Stimulated activated CD4-positive, alpha-beta T cell treated with anti-CD3 and anti-CD28 coated beads, Interleukin-15, amount 100 ng/mL, for 24 hours (primary cell): Measurements from ENCODE around the gene CEP128.
A peak's percentile ranks its signal among the peaks of the same experiment; 100 is the strongest.
"Not testable (repeated sequence)": the region's sequence is repeated elsewhere in the genome, so short reads cannot be mapped to it uniquely, and the experiment has no call there.

Source experiments
- DNase-seq: peaks from one replicate; pipeline ENCODE4 v3.0.0-alpha.2; 2020

CEP128 gene

DNA sequence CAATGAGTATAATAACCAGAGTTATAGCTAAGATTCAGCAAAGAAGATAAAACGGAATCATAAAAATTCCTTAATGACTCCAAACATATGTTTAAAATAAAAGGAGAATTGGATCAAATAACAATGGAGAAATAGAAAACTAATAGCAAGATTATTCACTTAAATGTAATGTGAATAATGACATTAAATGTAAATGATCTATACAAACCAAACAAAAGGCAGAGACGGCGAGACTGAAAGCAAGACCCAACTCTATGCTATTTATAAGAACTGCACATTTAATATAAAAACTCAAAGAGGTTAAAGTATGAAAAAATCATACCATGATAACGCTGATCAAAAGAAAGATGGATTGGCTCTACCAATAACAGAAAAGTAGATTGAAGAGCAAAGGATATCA lies 10.0 kb upstream of the CEP128 start:
- DNase-seq: no peak

- DNase-seq: no peak
Observed at GRCh38 chr14:80948291-80948690, 6.8 kb upstream of the CEP128 start.

DNA sequence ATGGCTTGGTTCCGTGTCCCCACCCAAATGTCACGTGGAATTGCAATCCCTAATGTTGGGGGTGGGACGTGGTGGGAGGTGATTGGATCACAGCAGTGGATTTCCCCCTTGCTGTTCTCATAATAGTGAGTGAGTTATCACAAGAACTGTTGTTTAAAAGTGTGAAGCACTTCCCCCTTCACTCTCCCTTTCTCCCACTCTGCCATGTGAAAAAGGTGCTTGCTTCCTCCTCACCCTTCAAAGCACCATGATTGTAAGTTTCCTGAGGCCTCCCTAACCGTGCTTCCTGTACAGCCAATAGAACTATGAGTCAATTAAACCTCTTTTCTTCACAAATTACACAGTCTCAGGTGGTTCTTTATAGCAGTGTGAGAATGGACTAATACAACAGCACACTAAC lies 5.3 kb upstream of the CEP128 start:
- DNase-seq: peak; percentile 14

DNA sequence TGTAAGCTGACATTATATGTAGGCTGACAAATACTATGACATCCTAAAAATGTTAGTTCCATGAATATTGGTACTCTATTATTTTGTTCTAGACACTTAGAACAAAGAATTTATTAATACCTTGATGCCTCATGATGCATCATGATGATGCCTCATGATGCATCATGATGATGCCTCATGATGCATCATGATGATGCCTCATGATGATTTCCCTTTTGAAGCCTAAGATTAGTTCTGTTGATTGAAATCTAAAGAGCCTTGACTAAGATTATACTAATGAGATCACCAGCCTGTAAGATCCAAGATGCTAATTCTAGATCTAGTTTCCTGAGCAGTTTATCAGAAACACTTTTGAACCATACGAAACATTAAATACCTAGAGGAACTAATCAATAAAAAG lies 4.6 kb upstream of the CEP128 start:
- no peak for DNase-seq

DNA sequence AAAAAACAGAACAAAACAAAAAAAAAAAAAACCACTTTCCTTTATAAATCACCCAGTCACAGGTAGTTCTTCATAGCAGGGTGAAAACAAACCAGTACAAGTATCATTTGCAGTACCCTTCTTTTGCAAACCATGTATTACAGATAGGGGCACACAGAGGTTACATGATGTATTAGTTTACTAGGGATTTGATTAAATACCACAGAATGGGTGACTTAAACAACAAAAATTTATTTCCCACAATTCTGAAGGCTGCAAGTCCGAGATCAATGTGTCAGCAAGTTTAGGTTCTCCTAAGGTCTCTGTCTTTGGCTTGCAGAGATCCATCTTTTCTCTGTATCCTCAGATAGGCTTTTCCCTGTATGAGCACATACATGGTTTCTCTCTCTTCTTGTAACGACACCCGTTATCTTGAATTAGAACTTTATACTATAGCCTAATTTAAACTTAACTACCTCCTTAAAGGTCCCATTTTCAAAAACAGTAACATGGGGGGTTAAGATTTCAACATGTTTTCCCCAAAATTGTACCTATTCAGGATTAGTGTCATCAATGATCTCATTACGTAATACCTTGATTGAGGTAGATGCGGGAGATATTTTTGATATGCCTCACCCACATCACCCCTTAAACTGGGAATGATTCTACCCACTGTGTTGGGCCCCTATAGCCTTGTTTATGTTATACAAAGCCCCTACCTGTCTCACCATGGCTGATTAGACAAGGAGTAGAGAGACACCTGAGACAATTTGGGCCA lies 3.5 kb upstream of the CEP128 start:
- no peak for DNase-seq

- peak; percentile 7 for DNase-seq
Observed at GRCh38 chr14:80942191-80942600, 658 bp upstream of the CEP128 start.

DNA sequence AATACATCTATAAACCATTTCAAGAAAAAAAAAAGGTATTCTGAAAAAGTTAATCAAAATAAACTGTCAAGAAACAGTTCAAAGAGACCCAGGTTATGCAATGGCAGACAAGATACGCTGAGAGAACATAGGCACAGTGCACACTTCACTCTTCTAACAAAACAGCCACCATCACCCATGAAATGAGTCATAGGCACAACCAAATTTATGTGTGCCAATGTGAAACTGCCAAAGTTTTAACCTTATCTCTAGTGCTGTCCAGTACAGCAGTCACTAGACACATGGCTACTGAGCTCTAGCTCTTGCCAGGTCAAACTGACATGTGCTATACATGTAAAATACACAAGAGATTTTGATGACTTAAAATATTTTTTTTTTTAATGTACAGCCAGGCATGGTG lies 1.4 kb downstream of the CEP128 start:
- peak; percentile 8 for DNase-seq

DNA sequence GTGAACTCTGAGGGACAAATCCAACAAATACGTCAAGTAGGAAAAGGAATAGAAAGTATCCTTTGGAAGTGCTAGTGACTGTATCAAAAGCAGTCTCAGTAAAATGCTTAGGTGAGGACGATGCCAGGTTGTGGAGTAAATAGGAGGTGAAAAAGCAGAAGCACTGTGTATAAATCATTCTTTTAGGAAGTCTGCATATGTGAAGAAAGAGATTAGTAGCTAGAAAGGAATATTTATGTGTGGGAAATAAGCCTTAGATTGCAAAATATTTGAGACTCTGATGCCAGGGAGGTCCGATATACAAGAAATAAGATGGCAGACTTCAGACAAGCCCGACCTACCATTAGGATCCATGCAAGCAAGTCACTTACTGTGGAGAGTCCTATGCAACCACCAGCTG lies 7.9 kb downstream of the CEP128 start:
- no peak for DNase-seq

DNA sequence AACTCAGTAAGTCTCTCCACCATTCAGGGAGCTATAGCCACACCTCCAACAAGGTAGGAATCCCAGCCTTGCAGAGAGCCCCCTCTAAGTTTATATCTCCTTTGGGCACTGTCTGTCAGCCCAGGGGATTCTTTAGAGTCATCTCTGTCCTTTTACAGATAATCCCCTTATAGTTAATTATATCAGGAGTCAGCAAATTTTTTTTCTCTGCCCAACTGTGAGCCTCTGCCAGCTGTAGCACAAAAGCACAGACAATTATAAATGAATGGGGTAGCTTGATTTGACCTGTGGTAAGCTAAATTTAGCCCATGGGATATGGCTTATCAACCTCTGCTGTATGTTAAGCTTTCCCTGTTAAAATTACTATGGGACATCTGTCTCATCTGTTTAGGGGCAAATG lies 8.3 kb downstream of the CEP128 start:
- no peak for DNase-seq

DNA sequence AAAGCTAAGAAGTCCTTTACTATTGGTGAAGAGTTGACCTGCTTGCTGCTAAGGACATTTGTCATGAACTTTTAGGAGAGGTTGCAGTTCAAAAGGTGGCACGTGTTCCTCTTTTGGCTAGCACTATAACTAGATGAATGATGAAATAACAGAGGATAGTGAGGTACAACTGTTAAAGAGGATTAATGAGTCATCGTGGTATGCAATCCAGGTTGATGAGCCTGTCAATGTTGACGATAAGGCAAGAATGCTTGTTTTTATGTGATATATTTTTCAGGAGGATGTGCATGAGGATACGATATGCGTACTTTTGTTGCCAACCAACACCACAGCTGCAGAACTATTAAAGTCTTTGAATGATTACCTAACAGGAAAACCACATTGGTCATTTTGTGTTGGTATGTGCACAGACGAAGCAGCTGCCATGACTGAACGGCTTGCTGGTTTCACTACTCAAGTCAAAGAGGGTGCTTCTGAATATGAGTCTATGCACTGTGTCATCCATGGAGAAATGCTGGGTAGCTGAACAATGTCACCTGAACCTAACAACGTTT lies 10.6 kb downstream of the CEP128 start:
- DNase-seq: peak; percentile 55

DNA sequence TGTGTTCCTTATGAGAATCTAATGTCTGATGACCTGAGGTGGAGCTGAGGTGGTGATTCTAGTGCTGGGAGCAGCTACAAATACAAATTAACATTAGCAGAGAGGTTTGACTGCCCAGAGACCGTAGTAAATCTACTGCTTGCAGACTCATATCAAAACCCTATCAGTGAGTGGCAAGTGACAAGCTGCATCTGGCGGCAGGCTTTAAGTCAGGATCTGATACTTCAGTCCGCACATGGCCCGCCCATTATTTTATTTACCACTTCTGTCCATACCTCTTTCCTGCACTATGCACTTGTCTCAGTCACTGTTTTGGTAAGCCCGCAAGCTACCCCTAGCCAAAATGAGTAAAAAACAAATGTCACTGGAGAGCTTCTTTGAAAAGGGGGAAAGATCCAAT lies 11.4 kb downstream of the CEP128 start:
- no peak for DNase-seq

GRCh38 chr14:80927083-80927989 lies 14.2 kb downstream of the CEP128 start:
- no peak for DNase-seq

DNA sequence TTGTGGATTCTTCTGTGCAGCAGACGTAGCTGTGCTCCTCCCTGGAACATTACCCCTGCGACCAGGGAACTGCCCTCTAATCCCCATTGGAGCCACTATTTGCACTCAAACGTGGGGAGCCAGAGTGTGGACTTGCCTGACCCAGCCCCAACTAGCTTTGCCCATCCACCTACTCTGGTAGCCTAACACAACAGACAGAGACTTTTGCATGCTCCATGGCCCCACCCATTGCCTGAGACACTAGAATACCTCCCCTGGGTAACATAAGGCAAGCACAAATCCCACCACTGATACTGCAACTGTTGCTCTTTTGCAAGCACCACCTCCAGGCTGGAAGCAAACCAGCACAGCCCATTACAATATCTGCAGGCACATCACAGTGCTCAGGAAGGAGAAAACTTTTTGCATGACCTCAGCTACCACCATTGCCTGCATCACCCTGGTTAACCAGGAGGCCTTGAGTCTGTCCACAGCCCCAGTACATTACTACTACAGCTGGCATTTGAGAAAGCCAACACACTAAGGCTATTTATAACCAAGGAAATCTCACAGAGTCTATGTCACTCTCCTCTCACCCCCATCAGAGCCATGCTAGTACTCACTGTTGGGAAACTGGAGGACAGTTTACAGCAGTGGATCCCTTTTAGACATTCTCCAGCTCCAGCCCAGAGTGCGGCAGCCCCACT lies 15.0 kb downstream of the CEP128 start:
- no peak for DNase-seq

DNA sequence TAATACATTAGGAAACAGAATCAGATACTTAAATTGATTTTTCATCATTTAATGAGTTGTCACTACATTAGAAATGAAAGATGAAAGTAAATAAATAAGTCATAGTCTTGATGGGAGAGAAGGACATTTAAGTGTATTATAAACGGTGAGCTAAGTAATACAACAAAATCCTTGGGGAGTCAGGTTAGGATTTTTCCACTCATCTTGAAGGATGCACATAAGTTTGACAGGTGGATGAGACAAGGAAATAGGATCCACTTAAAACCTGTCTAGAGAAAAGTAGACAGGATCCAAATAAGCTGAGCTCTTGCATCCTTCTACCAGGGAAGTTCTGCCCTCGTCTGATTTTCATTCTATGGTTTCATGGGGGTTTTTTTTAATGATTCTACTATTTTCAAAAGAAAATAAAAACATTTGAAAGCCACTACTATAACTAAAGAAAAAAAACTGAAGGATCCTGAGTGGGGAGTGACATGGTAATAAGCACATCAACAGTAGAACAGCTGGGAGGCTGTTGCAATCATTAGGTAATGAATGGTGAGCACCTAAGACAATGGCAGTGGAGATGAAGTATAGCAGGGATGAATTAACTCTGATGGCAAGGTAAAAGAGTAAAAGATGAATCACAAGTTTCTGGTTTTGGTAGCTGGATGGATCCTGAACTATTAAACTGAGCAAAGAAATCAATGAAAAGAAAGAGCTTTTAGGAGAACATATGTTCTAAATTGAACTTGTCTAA lies 17.0 kb downstream of the CEP128 start:
- no peak for DNase-seq

- DNase-seq: no peak
Observed at GRCh38 chr14:80923368-80923767, 18.2 kb downstream of the CEP128 start.

GRCh38 chr14:80919622-80920021 lies 21.9 kb downstream of the CEP128 start:
- DNase-seq: no peak

- DNase-seq: not testable (repeated sequence)
Observed at GRCh38 chr14:80912013-80912412, 29.5 kb downstream of the CEP128 start.

DNA sequence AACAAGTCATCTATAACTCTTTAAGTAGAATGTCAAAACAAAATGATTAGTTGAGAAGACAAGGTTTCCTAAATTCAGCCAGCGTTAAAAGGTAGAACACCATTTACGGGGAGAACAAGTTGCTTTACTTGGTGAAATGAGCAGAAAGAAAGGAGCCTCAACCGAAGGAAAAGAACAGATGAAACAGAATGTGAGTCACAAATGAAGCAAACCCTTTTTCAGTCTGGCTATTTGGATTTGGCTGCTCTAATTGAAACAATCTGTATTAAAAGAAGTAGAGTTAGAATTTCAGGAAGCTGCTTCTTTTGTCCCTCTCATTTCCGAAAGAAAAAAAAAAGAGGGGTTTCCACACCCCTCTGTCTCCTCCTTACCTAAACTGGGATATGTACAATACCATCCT lies 34.6 kb downstream of the CEP128 start:
- no peak for DNase-seq

GRCh38 chr14:80906336-80906735 lies 35.2 kb downstream of the CEP128 start:
- DNase-seq: no peak

DNA sequence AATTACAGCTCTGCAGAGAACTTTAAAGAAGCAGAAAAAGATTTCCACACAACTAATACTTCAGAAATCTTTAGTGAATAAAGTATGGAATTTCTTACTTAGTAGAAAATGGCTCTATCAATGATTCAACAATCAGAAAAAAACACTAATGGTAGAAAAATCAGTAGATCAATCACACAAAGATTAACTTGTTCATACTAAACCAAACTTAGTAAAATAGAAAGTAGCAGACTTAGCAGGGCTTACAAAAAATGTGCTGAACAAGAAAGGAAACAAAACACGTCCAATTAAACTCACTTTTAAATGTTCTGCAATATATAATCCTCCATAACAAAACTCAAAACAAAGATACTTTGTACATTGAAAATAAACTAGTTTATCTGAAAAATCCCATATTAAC lies 38.9 kb downstream of the CEP128 start:
- no peak for DNase-seq

GRCh38 chr14:80901822-80902221 lies 39.7 kb downstream of the CEP128 start:
- no peak for DNase-seq

DNA sequence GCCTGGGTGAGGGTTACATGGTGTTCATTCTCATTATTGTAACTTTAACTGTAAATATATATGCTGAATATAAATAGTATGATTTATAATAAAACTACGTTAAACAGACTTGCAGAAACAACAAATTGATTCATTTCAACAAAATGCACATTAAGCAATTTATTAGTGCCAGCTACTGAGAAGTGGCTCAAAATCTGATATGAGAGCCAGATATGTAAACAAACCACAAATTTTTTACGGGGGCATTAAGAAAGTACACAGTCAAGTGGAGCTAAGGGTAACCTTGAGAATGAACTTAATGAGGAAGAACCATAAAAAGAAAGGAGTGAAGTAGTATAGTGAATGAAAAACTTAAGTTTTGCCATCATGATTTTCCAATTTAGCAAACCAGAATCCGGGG lies 40.3 kb downstream of the CEP128 start:
- no peak for DNase-seq

GRCh38 chr14:80872645-80873044 lies 68.9 kb downstream of the CEP128 start:
- no peak for DNase-seq
